ENCODE data around the gene ATP11B.

ATP11B gene

DNA sequence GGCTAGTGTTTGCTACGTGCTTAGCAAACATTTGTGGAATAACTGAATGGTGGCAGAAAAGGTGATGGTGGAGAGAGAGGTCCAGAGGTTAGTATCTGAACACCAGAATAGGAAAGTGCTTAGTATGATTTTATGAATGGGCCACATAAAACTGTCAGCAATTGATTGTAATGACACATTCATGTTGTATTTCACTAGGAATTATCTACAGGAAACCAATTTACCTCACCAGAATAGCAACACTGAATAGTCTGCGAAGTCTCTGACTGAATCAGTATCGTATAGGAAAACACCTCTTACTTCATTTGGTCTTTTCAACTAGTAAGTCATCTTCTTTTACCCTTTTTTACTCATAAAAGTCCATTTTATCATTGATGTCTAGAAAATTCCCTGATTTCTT, 8.2 kb upstream of the ATP11B start:
- ChIA-PET CTCF (no interaction called here), POLR2A (ENCODE audit: low non-redundant PET) (no interaction called here)
- H3K27ac ChIP-seq = no peak overlapping the region
- DNase-seq (ENCODE audit: low spot score) = no peak
- no peak for TF ChIP-seq CTCF (conservative IDR thresholded peaks at IDR 0.05; ENCODE audit: low read depth)

DNA sequence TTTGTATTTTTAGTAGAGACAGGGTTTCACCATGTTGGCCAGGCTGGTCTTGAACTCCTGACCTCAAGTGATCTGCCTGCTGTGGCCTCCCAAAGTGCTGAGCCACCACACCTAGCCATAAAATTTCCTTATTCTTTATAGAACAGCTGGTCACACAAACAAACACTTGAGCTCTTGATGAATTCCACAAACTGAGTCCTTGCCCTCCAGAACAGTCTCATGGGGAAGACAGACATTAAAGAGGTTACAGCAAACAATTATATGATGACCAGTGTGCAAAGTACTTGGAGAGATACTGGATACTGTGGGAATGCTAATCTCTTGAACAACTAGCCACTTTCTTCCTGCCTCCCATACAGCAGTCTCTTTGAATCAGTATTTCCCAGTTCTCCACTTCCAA, 7.5 kb upstream of the ATP11B start:
- CTCF ChIA-PET = no interaction called here

GRCh38 chr3:182786564-182787196, 6.6 kb upstream of the ATP11B start:
- no peak for DNase-seq (ENCODE audit: low spot score)
- no peak for TF ChIP-seq CTCF (conservative IDR thresholded peaks at IDR 0.05; ENCODE audit: low read depth)
- ChIA-PET CTCF (no interaction called here), POLR2A (ENCODE audit: low non-redundant PET) (no interaction called here)
- H3K27ac ChIP-seq = no peak overlapping the region

More for the DNA sequence above, 7.5 kb upstream of the ATP11B start:
- no peak overlapping the region for H3K27ac ChIP-seq
- POLR2A ChIA-PET (ENCODE audit: low non-redundant PET) = no interaction called here
- DNase-seq (ENCODE audit: low spot score) = no peak
- no peak for TF ChIP-seq CTCF (conservative IDR thresholded peaks at IDR 0.05; ENCODE audit: low read depth)

DNA sequence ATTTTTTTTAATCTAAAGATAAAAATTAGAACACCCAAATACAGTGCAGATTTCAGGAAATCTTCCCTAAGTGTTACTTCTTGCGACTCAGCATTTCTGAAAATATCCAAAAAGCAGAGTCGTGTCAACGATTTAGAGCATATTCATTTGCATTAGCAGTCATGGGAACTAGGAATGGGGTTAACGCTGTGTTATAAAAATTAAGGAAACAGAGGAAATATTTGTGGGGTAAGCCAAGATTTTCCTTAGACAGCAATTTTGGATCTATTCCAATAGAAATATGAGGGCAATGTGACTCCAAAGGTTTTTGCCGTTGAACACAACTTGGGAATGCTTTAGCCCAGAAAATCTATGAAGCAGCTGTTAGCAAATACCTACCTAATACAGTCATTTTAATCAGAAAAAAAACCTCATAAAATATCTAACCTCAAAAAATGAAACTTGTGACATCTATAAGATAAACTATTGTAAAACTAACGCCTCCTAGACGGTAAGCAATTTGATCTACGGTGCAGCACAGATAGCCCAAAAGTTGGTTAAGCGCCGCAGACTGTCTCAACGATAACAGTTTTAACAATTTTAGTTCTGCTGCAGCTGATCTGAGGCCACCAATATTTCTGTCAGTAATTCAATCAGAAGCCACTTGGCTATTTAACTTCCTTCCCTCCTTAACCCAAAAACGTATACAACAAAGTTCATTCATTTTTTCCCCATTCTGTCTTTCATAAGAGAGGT, 5.8 kb upstream of the ATP11B start:
- DNase-seq (ENCODE audit: low spot score) = no peak
- ChIA-PET CTCF (no interaction called here), POLR2A (ENCODE audit: low non-redundant PET) (no interaction called here)
- no peak for TF ChIP-seq CTCF (conservative IDR thresholded peaks at IDR 0.05; ENCODE audit: low read depth)
- no peak overlapping the region for H3K27ac ChIP-seq

- no peak for DNase-seq (ENCODE audit: low spot score)
- CTCF ChIA-PET = no interaction called here
- H3K27ac ChIP-seq = no peak overlapping the region
- no peak for TF ChIP-seq CTCF (conservative IDR thresholded peaks at IDR 0.05; ENCODE audit: low read depth)
- POLR2A ChIA-PET (ENCODE audit: low non-redundant PET) = no interaction called here
Observed at GRCh38 chr3:182789371-182789770, 3.9 kb upstream of the ATP11B start.

GRCh38 chr3:182790612-182791011, 2.7 kb upstream of the ATP11B start:
- DNase-seq (ENCODE audit: low spot score) = no peak
- H3K27ac ChIP-seq = no peak overlapping the region
- ChIA-PET CTCF (no interaction called here), POLR2A (ENCODE audit: low non-redundant PET) (no interaction called here)
- TF ChIP-seq CTCF (conservative IDR thresholded peaks at IDR 0.05; ENCODE audit: low read depth) = no peak
